K562 (cell line): Measurements from ENCODE around the gene GATA1. TPM values are rescaled to one million over a fixed set of nuclear protein-coding genes. Genes with fewer than 3 reads are reported as not detected.

Experiments
- ARID1B ChIP-seq: fragments of 450-650 bp; IDR thresholded peaks from 2 replicates; pipeline ENCODE4 v1.6.1; 2016; ENCODE audit warnings: antibody characterized with exemption, mild to moderate bottlenecking, inconsistent platforms
- ARNT ChIP-seq, 2 experiments: fragments of 450-650 bp; IDR thresholded peaks; 2 replicates each; pipeline ENCODE4 v1.6.1; 2016; ENCODE audit warnings: mild to moderate bottlenecking in 1 of 2
- C11orf30 ChIP-seq: fragments of 450-650 bp; IDR thresholded peaks from 2 replicates; pipeline ENCODE4 v1.6.1; 2016; ENCODE audit warnings: low read depth, mild to moderate bottlenecking
- CREB3L1 ChIP-seq: fragments of 450-650 bp; IDR thresholded peaks from 2 replicates; pipeline ENCODE4 v1.6.1; 2014; ENCODE audit warnings: low read depth, mild to moderate bottlenecking, moderate library complexity, borderline replicate concordance
- E4F1 ChIP-seq: fragments of 250-450 bp; sonication (Bioruptor Pico); IDR thresholded peaks from 2 replicates; pipeline ENCODE4 v1.5.0; 2021; ENCODE audit warnings: mild to moderate bottlenecking, borderline replicate concordance
- EGR1 ChIP-seq: fragments of 450-650 bp; conservative IDR thresholded peaks from 2 replicates; pipeline ENCODE4 v1.6.1; 2017; ENCODE audit warnings: mild to moderate bottlenecking
- GABPB2 ChIP-seq: fragments of 250-450 bp; sonication (Bioruptor Pico); conservative IDR thresholded peaks from 2 replicates; pipeline ENCODE4 v1.5.1; 2021; ENCODE audit warnings: mild to moderate bottlenecking
- GMEB1 ChIP-seq: fragments of 250-450 bp; sonication (Bioruptor Pico); IDR thresholded peaks from 2 replicates; pipeline ENCODE4 v1.4.0; 2020; ENCODE audit warnings: mild to moderate bottlenecking
- JUN ChIP-seq, 2 experiments: sonication (generic) in 1 of 2; formaldehyde crosslinking in 1 of 2; IDR thresholded peaks; 2 replicates each; pipeline versions ENCODE4 v1.6.1 to v1.8.0; 2012 to 2022; ENCODE audit warnings: borderline replicate concordance in 2 of 2, mild to moderate bottlenecking in 2 of 2, improper control_type of control experiment in 1 of 2, low read depth in 1 of 2, low read length in 1 of 2, missing genetic modification reagents in 1 of 2
- L3MBTL2 ChIP-seq: fragments of 450-650 bp; IDR thresholded peaks from 2 replicates; pipeline ENCODE4 v1.6.1; 2016; ENCODE audit warnings: mild to moderate bottlenecking, moderate library complexity
- NUFIP1 ChIP-seq: fragments of 450-650 bp; IDR thresholded peaks from 2 replicates; pipeline ENCODE4 v1.6.1; 2018; ENCODE audit not compliant: partially characterized antibody
- POLR2H ChIP-seq: IDR thresholded peaks from 2 replicates; pipeline ENCODE4 v1.6.1; 2016; ENCODE audit warnings: missing genetic modification characterization, low read depth, mild to moderate bottlenecking, control low read depth, missing compliant biosample characterization, moderate library complexity
- RBM25 ChIP-seq: fragments of 200-400 bp; formaldehyde crosslinking; IDR thresholded peaks from 2 replicates; pipeline ENCODE4 v1.6.1; 2018; ENCODE audit warnings: low read length, low read depth, moderate library complexity; ENCODE audit not compliant: severe bottlenecking
- SMAD3 ChIP-seq: fragments of 450-650 bp; formaldehyde crosslinking; conservative IDR thresholded peaks from 2 replicates; pipeline ENCODE4 v1.4.0; 2020; ENCODE audit warnings: mild to moderate bottlenecking
- ZBTB2 ChIP-seq: fragments of 450-650 bp; IDR thresholded peaks from 2 replicates; pipeline ENCODE4 v1.6.1; 2016; ENCODE audit warnings: antibody characterized with exemption
- ZBTB7A ChIP-seq: IDR thresholded peaks from 2 replicates; pipeline ENCODE4 v1.6.1; 2011; ENCODE audit warnings: low read depth, mild to moderate bottlenecking, low read length, moderate library complexity, borderline replicate concordance; ENCODE audit not compliant: control insufficient read depth
- ZNF174 ChIP-seq: fragments of 250-450 bp; sonication (Bioruptor Pico); IDR thresholded peaks from 2 replicates; pipeline ENCODE4 v1.4.0; 2020; ENCODE audit warnings: mild to moderate bottlenecking
- ZNF197 ChIP-seq: fragments of 200-800 bp; sonication (Bioruptor generic); IDR thresholded peaks from 2 replicates; pipeline ENCODE4 v1.6.1; 2016; ENCODE audit warnings: low read depth, missing genetic modification characterization, missing compliant biosample characterization
- ZNF282 ChIP-seq: sonication (generic); formaldehyde crosslinking; IDR thresholded peaks from 2 replicates; pipeline ENCODE4 v1.8.1; 2023; ENCODE audit warnings: missing genetic modification reagents
- ZNF75A ChIP-seq: fragments of 450-650 bp; formaldehyde crosslinking; IDR thresholded peaks from 2 replicates; pipeline ENCODE4 v1.4.0; 2020; ENCODE audit warnings: mild to moderate bottlenecking
- ZNF76 ChIP-seq: fragments of 250-450 bp; sonication (Bioruptor Pico); IDR thresholded peaks from 2 replicates; pipeline ENCODE4 v1.4.0; 2020; ENCODE audit warnings: mild to moderate bottlenecking, moderate library complexity, borderline replicate concordance
- polyA plus RNA-seq, 8 experiments: library from polyadenylated mRNA; depleted of rRNA in 4 of 8; stranded (reverse) in 5 of 8; unstranded in 3 of 8; fragments of >200 nt; fragmentation: Nextera tagmentation in 2 of 8; fragmentation: Illumina TruSeq in 1 of 8; extraction: Ambion mirVana in 2 of 8; extraction: Trizol in 1 of 8; gene quantifications; 2 replicates each; pipeline versions ENCODE4 v1.2.1 to v1.2.3, GENCODE V29; 2011 to 2014; ENCODE audit warnings: inconsistent platforms in 1 of 8, missing spikeins in 1 of 8
- total RNA-seq, 7 experiments: library from RNA; depleted of rRNA in 6 of 7; stranded (reverse); fragments of >200 nt in 6 of 7; fragmentation: Illumina TruSeq in 2 of 7; extraction: Trizol in 2 of 7; gene quantifications; 2 replicates each; pipeline versions ENCODE4 v1.2.1 to v1.2.3, GENCODE V29; 2011 to 2021; ENCODE audit warnings: low replicate concordance in 1 of 7

Gene GATA1
- total and polyA plus RNA-seq, 9 of the 15 experiments (the other 6 are each of a cell fraction or from before 2014, with no cell fraction given) = 11.9 to 291 (median 116) TPM

GRCh38 chrX:48737213-48737938 lies 49.0 kb upstream of the GATA1 start (continued):
- no peak for TF ChIP-seq JUN (IDR thresholded peaks at IDR 0.05; ENCODE audit: borderline replicate concordance, low read depth, low read length)
- no peak for TF ChIP-seq JUN (CRISPR knock-in tag; IDR thresholded peaks at IDR 0.05; ENCODE audit: borderline replicate concordance)
- TF ChIP-seq ZNF174 (CRISPR knock-in tag) = no peak
- TF ChIP-seq E4F1 = no peak
- peak; percentile 40; the same call in 1 of the 2 replicates for TF ChIP-seq CREB3L1
- peak; percentile 47; the same call in 1 of the 2 replicates for TF ChIP-seq L3MBTL2
- TF ChIP-seq ZNF75A (CRISPR knock-in tag) = no peak
- peak; percentile 39 for TF ChIP-seq ARID1B
- TF ChIP-seq ZNF282 = no peak
- TF ChIP-seq ZBTB7A = peak; percentile 84
- no peak for TF ChIP-seq NUFIP1
- TF ChIP-seq C11orf30 = peak; percentile 56; the same call in 1 of the 2 replicates
- no peak for TF ChIP-seq SMAD3 (CRISPR knock-in tag)
- TF ChIP-seq ZNF197 (CRISPR knock-in tag) = no peak
- TF ChIP-seq ZNF76 (CRISPR knock-in tag) = no peak
- TF ChIP-seq RBM25 = peak; percentile 72
- peak; percentile 65; the same call in 1 of the 2 replicates for TF ChIP-seq EGR1
- peak; percentile 75; the same call in 1 of the 2 replicates for TF ChIP-seq POLR2H (tag)
- TF ChIP-seq GABPB2 (CRISPR knock-in tag) = no peak
- TF ChIP-seq ZBTB2 = peak; percentile 32; the same call in 1 of the 2 replicates
- peak in 1 of 2 experiments; percentile 22; a peak in 1 of 4 replicates for TF ChIP-seq ARNT (IDR thresholded peaks at IDR 0.05)
- TF ChIP-seq GMEB1 = peak; percentile 33; the same call in 1 of the 2 replicates
